Aorta (tissue), 5 donors: ENCODE results near the gene TCF21. TPM values are rescaled to one million over a fixed set of nuclear protein-coding genes. Genes with fewer than 3 reads are reported as not detected.

ENCODE experiments used
- ATAC-seq: fragments of 200-7000 bp; cut with Tn5 transposase; one replicate; pipeline ENCODE4 v1.9.1; 2022; ENCODE audit warnings: moderate library complexity; ENCODE audit not compliant: low FRiP score
- DNase-seq, 2 donors: peaks; one replicate each; pipeline ENCODE4 v3.0.0-alpha.2; 2020
- H3K27ac ChIP-seq, 2 donors: one replicate each; pipeline ENCODE4 v1.5.1; 2013; ENCODE audit warnings: low read length in 2 of 2, mild to moderate bottlenecking in 2 of 2, moderate library complexity in 2 of 2, control low read depth in 1 of 2, inconsistent platforms in 1 of 2, low read depth in 1 of 2
- H3K27me3 ChIP-seq, 2 donors: one replicate each; pipeline ENCODE4 v1.6.1; 2013; ENCODE audit warnings: control low read depth in 1 of 2, low read length in 1 of 2, mild to moderate bottlenecking in 1 of 2, moderate library complexity in 1 of 2; ENCODE audit not compliant: insufficient read depth in 2 of 2, control insufficient read depth in 1 of 2
- H3K36me3 ChIP-seq, 2 donors: one replicate each; pipeline ENCODE4 v1.6.1; 2013; ENCODE audit warnings: control low read depth in 1 of 2, low read length in 1 of 2, mild to moderate bottlenecking in 1 of 2; ENCODE audit not compliant: insufficient read depth in 2 of 2, control insufficient read depth in 1 of 2
- H3K4me1 ChIP-seq, 2 donors: one replicate each; pipeline ENCODE4 v1.6.1; 2013; ENCODE audit warnings: low read length in 2 of 2, control low read depth in 1 of 2, mild to moderate bottlenecking in 1 of 2, moderate library complexity in 1 of 2; ENCODE audit not compliant: insufficient read depth in 2 of 2, control insufficient read depth in 1 of 2
- H3K4me3 ChIP-seq, 2 donors: one replicate each; pipeline ENCODE4 v1.5.1; 2013; ENCODE audit warnings: low read length in 2 of 2, control low read depth in 1 of 2, mild to moderate bottlenecking in 1 of 2
- H3K9me3 ChIP-seq: one replicate; pipeline ENCODE4 v1.6.1; 2013; ENCODE audit warnings: mild to moderate bottlenecking, low read length; ENCODE audit not compliant: control insufficient read depth
- WGBS, 2 donors: extraction: QIAGEN DNeasy Blood & Tissue Kit; methylation state at CpG; one replicate each; pipeline ENCODE4 v1.1.7; 2013; 5-methylcytosine and 5-hydroxymethylcytosine counted together
- intact Hi-C, 2 donors: fragments of 100-400 bp; cut with DNase I; formaldehyde crosslinking; loops; one replicate each; pipeline versions ENCODE4 v1.14.2 to v1.15.0; 2022
- polyA plus RNA-seq, 2 donors: library from polyadenylated mRNA; stranded (reverse); fragments of 200-250 nt; gene quantifications; one replicate each; pipeline ENCODE4 v1.2.3, GENCODE V29; 2013
- total RNA-seq, 2 donors: library from RNA; stranded (reverse); fragmentation: NEBNext Ultra II Directional; extraction: Animal tissue kit (Norgen Biotek cat#: 25700); gene quantifications; one replicate each; pipeline ENCODE4 v1.2.1, GENCODE V29; 2021
- donor health status: healthy with polysubstance abuse.
- donor health status: Bipolar disorder and iron deficiency.
- donor health status: DM: no; HTN: no; CAD: no.
- donor health status: DM: no; HTN: no; CAD: no.
- donor health status: DM: yes; HTN: yes; CAD: no.

TCF21 gene
- total and polyA plus RNA-seq, 4 donors, result 0.29 to 0.63 (median 0.49) TPM

DNA sequence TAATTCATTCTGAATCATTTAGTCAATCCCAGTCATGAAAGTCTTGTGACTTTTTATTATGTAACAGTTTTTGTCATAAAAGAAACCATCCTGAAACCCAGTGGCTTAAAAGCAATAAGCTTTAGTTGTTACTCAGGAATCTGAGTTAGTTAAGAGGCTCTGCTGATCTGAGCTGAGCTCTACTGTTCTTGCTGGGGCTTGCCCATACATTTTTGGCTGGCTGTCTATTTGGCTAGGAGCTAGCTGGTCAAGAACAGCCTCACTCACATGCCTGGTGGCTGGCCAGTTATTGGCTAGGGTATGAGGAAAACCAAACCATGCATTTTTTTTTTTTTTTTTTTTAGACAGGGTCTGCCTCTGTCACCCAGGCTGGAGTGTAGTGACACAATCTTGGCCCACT lies 10.6 kb downstream of the TCF21 start:
- no peak overlapping the region for H3K27ac ChIP-seq
- H3K36me3 ChIP-seq, result no peaks in the 10 kb centered on the region
- intact Hi-C loops, result no loop called here
- no peaks in the 10 kb centered on the region for H3K9me3 ChIP-seq
- no peak for DNase-seq
- H3K27me3 ChIP-seq, result no peaks in the 10 kb centered on the region
- no peak for ATAC-seq
- H3K4me3 ChIP-seq, result no peak overlapping the region
- H3K4me1 ChIP-seq, result no peaks in the 10 kb centered on the region

GRCh38 chr6:133903855-133904254 lies 14.9 kb downstream of the TCF21 start:
- Histone ChIP-seq H3K4me3 (no peak overlapping the region), H3K36me3 (no peaks in the 10 kb centered on the region), H3K27me3 (no peaks in the 10 kb centered on the region), H3K27ac (no peak overlapping the region), H3K9me3 (no peaks in the 10 kb centered on the region), H3K4me1 (no peaks in the 10 kb centered on the region)
- intact Hi-C loops, result no loop called here
- 92 to 93% methylated on average over 2 of the region's 2 CpGs for WGBS, 2 donors
- ATAC-seq (no peak), DNase-seq (no peak)

- Histone ChIP-seq H3K27me3 (no peaks in the 10 kb centered on the region), H3K9me3 (no peaks in the 10 kb centered on the region), H3K4me3 (no peak overlapping the region), H3K4me1 (no peaks in the 10 kb centered on the region), H3K36me3 (no peaks in the 10 kb centered on the region), H3K27ac (no peak overlapping the region)
- WGBS, 2 donors, result 78 to 90% methylated on average over 1 of the region's 1 CpG
- DNase-seq (no peak), ATAC-seq (no peak)
- intact Hi-C loops, result loop anchor here in 1 of 2 donors (5.0 kb wide), 1 partner anchor 981 kb away; no protein-coding TSS in a partner anchor
Observed at GRCh38 chr6:133906050-133906449, 17.1 kb downstream of the TCF21 start.

GRCh38 chr6:133916650-133917151 lies 27.8 kb downstream of the TCF21 start:
- Histone ChIP-seq H3K27me3 (no peaks in the 10 kb centered on the region), H3K27ac (no peak overlapping the region), H3K9me3 (no peaks in the 10 kb centered on the region), H3K4me1 (peaks cover 0 to 3% of the 10 kb centered on the region in 2 donors), H3K4me3 (no peak overlapping the region), H3K36me3 (no peaks in the 10 kb centered on the region)
- DNase-seq (peak; percentile 90 to 96), ATAC-seq (peak; percentile 86)
- 23 to 28% methylated on average over 8 of the region's 8 CpGs for WGBS, 2 donors
- intact Hi-C loops, result loop anchor here (1.0 to 10.0 kb wide), 3 partner anchors 82 to 348 kb away; no protein-coding TSS in a partner anchor

DNA sequence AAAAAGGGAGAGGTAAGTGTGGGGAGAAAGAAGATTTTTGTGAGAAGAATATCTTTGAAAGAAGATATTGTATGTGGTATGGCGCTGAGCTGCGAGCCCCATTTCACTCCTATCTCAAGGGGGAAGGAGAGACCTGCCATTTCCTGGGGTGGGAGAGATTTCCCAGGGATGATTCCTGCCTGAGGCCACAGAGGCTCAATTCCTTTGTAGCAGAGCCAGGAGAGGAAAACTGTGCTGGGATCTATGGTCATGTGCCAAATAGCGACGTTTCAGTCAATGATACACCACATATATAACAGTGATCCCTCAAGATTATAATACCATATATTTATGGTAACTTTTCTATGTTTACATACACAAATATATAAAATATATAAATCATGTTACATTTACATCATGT lies 28.9 kb downstream of the TCF21 start:
- 89% methylated on average over 4 of the region's 4 CpGs for WGBS, 2 donors
- DNase-seq, result no peak
- ATAC-seq, result no peak
- no peaks in the 10 kb centered on the region for H3K36me3 ChIP-seq
- H3K4me1 ChIP-seq, result peaks cover 0 to 3% of the 10 kb centered on the region in 2 donors
- intact Hi-C loops, result loop anchor here in 1 of 2 donors (2.0 to 10.0 kb wide), 2 partner anchors 83 to 349 kb away; no protein-coding TSS in a partner anchor
- no peak overlapping the region for H3K4me3 ChIP-seq
- no peaks in the 10 kb centered on the region for H3K9me3 ChIP-seq
- H3K27me3 ChIP-seq, result no peaks in the 10 kb centered on the region
- no peak overlapping the region for H3K27ac ChIP-seq

DNA sequence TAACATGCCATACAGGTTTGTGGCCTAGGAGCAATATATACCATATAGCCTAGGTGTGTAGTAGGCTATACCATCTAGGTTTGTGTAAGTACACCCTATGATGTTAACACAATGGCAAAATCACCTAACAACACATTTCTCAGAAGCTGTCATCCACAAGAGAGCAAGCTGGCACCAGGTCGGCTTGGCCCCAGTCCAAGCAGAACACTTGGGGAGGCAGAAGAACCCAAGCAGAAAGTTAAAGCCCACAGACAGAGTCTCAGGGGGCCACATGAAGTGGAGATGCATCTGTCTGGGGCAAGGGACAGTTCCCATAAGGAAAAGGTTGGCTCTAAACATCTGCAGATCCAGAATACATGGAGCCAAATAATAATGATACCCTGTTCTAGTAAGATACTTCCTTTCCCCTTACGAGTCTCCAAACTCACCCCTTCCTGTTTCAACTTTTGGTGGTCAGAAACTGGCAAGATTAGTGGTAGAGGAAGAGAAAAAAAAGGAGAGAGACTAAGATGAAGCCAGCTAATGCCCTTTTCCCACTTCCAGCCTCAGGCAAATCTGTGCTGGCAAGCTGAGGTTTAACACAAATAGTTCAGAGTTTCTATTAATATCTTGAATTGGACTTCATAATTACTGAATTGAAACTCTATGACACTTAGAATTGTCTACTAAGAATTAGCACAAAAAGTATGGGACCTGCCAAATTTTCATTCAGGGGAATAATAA lies 29.5 kb downstream of the TCF21 start:
- ATAC-seq (no peak), DNase-seq (no peak)
- intact Hi-C loops, result loop anchor here in 1 of 2 donors (10.0 kb wide), 1 partner anchor 84 kb away; no protein-coding TSS in a partner anchor
- no peak overlapping the region for H3K27ac ChIP-seq
- 27 to 32% methylated on average over 2 of the region's 2 CpGs for WGBS, 2 donors
- H3K4me3 ChIP-seq, result no peak overlapping the region
- no peaks in the 10 kb centered on the region for H3K27me3 ChIP-seq
- H3K9me3 ChIP-seq, result no peaks in the 10 kb centered on the region
- H3K4me1 ChIP-seq, result peaks cover 0 to 3% of the 10 kb centered on the region in 2 donors
- H3K36me3 ChIP-seq, result no peaks in the 10 kb centered on the region

- Histone ChIP-seq H3K4me1 (peaks cover 0 to 3% of the 10 kb centered on the region in 2 donors), H3K27me3 (no peaks in the 10 kb centered on the region), H3K4me3 (no peak overlapping the region), H3K36me3 (no peaks in the 10 kb centered on the region), H3K27ac (no peak overlapping the region), H3K9me3 (no peaks in the 10 kb centered on the region)
- intact Hi-C loops, result loop anchor here in 1 of 2 donors (10.0 kb wide), 1 partner anchor 85 kb away; no protein-coding TSS in a partner anchor
- no peak for ATAC-seq
- DNase-seq, result no peak
- WGBS, 2 donors, result 82 to 84% methylated on average over 5 of the region's 5 CpGs
Observed at GRCh38 chr6:133919362-133919761, 30.4 kb downstream of the TCF21 start.

DNA sequence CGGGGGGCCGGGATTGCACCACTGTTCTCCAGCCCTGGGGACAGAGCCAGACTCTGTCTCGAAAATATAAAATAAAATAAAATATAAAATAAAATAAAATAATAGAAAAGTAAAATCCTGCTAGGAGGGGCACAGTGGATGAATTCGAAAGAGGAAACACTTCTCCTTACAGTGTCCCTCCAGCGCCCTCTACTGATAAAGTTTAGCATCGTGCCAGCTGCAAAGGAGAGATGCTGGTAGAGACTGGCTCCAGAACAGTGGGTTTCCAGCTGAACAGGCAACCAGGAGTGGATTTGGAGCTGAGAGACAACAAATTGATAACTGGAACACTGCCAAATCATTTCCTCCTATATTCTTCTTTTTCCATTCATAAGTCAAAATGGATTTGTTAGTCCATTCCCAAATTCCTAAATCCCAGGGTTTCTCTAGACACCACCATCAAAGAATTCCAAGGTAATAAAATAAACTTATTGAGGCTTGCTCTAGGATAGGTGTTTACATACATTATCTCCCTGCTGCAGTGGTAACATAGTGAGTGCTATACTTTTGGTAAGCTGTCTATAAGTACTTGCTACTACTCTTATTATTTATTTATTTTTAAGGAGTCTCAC lies 32.4 kb downstream of the TCF21 start:
- ATAC-seq (peak; percentile 70), DNase-seq (peak; percentile 85 to 88)
- WGBS, 2 donors, result 24% methylated on average over 6 of the region's 6 CpGs

More for the DNA sequence above, 32.4 kb downstream of the TCF21 start:
- Histone ChIP-seq H3K27me3 (no peaks in the 10 kb centered on the region), H3K4me3 (no peak overlapping the region), H3K27ac (no peak overlapping the region), H3K4me1 (peaks cover 0 to 3% of the 10 kb centered on the region in 2 donors), H3K36me3 (no peaks in the 10 kb centered on the region), H3K9me3 (no peaks in the 10 kb centered on the region)
- intact Hi-C loops, result loop anchor here (5.0 to 10.0 kb wide), 2 partner anchors 51 to 143 kb away; no protein-coding TSS in a partner anchor
